HG03039 (cell line): ENCODE results near the gene CC2D1A.
"Not testable (repeated sequence)": the region's sequence is repeated elsewhere in the genome, so short reads cannot be mapped to it uniquely, and the experiment has no call there.

Source experiments
- ATAC-seq: cut with Tn5 transposase; IDR thresholded peaks from one replicate; pipeline ENCODE4 v1.9.1; 2021; ENCODE audit warnings: mild to moderate bottlenecking, moderate library complexity; ENCODE audit not compliant: unreplicated experiment

The CC2D1A gene

DNA sequence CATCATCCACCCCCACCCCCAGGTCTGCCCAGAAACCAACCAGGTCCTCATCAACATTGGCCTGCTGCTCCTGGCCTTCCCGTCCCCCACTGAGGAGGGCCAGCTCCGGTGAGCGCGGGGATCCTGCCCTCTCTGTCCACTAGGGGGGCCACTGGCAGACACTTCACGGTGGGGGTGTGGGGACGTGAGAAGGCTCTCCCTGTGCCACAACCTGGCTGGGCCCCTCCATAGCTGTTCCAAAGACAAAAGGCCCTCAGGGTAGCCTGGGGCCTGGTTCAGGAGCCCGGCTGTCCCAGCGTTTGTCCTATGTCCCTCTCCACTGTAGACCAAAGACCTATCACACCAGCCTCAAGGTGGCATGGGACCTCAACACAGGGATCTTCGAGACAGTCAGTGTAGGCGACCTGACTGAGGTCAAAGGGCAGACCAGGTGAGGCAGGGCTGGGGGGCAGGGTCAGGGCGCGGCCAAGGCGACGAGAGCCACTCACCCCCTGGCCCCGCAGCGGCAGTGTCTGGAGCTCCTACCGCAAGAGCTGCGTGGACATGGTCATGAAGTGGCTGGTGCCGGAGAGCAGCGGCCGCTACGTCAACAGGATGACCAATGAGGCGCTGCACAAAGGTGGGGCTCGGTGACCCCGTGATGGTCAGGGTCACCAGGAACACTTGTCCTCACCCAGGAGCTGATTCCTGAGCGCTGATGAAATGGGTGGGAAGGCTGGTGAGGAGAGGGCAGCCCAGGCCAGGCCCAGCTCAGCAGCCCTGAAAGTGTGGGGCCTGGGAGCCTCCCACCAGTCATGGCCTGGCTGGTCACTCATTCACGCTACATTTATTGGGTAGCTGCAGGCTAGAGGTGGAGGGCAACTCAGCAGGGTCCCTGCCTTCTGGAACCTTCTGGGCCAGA lies 54.2 kb downstream of the CC2D1A start:
- no peak for ATAC-seq

DNA sequence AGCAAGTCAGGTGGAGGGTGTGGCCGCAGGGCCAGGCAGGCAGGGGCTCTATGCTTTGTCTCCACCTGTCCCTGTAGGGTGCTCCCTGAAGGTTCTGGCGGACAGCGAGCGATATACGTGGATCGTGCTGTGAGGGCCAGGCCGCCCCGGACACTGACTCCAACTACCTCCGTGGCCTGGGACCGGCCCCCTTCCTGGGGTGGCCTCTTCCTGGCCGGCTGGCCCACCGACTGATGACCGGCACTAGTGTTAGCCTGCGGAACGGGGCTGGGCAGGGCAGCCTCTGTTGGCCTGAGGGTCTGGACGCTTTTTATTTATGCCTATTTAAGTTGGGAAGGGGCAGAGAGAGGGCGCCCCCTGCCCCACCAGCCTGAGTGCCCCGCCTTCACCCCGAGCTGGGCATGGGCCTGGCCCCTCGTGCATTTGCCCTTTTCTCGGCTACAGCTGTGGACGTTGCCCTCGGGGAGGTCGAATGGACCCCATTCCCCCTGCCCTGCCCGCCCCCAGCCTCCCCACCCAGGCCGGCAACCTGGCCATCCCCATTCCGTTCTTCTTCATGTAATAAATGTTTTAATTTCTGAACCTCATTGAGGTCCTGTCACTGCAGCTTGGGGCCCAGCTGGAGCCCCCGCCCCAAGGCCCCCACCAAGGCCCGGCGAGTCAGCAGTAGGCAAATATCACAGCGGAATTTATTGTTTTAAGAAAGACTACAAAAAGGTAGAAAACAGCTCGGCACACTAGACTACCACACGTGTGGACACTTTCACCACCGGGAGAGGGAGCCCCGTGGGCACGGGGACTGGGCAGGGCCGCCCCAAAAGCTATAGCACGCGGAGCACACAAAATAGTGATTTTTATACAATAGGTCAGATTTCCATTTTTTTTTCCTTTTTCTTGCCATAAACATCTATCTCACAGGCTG lies 55.1 kb downstream of the CC2D1A start:
- ATAC-seq = no peak

DNA sequence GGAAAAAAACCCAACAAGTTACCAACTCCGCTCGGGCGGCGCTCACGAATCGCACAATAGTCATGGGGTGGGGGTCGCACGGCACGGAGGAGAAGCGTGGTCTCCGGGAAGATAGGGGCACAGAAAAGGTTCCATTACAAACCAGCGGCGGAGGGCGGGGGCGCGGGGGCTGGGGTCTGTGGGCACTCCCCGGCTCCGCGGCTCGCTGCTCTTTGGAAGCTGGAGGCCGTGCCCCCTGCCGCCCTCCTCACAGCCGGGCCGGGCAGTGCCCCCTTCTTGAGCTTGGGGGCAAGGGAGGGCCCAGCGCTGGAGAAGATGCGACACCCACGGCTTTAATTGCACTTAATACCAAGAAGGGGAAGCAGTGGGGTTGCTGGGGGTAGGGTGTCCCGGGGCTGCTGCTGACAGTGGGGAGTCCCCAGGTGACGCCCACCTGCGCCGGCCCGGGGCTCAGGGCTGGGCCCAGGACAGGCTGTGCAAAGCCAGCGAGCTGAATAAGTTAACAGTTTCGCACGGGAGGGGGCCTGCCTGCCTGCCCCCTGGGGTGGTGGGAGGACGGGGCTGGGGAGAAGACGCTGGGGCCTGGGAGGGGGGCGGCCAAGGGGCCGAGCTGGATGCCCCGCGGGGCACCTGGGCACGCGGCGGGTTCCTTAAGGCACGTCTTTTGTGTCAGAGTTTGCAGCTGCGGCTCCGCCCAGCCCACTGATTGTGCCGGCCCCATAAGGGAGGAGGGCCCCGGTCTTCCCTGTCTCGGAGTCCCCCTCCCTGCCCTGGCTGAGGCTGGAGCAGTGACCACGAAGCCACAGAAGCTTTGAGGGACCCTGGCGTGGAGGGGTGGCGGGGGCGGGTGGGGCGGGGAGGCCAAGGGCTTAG lies 56.1 kb downstream of the CC2D1A start:
- no peak for ATAC-seq

DNA sequence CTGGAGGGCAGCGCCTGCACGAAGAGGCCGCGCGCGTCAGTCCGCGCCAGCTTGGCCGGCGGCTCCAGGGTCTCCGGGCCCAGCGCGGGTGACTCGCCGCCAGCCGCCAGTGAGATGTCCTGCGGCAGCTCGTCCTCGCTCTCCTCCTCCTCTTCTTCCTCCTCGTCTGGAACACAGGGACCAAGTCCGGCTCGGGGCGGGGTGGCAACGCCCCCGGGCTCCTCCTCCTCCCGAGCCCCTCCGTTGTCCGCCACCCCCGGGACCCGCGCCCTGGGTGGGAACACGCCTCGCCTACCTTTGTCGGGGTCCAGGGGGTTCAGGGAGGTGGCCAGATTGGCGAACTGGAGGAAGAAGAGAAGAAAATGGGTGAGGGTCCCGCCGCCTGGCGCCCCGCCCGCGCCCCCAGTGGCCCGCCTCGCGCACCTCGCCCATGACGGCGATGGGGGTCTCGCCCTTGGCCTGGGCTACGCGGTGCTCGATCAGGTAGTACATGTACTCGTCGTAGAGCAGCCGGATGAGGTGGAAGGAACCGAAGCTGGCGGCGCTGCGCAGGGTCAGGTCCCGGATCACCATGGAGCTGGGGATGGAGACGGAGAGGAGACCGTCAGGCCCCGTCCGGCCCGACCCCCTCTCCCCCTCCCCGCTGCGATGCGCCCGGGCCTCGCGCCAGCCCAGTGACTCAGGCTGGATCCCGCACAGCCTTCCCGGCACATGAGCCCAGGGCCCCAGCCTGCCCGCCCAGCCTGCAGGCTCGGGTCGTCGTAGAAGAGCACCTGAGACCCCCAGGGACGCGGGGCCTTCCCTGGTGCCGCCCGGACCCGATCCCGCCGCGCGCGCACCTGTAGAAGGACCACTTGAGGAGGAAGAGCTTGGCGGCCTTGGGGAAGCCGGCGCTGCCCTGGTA lies 57.0 kb downstream of the CC2D1A start:
- no peak for ATAC-seq

DNA sequence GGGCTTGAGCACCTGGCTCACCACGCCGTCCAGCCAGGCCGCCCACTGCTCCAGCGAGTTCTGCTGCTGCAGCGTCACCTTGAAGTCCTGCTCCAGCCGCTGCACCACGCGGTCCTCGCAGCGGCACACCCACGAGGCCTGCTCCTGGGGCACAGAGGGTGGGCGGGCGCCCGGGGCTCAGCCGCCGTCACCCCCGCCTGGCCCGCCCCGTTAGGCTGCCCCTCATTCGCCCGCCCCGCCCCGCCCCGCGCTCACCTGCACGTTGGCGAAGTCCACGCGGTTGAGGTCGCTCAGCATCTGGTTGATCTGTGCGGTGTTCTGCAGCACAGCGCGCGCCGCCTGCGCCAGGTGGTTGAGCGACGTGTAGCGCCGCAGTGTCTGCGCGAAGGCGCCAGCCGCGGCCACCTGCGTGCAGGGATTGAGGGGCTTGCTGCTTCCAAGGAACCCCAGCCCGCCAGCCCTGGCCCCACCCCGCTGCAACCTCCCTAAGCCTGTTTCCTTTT lies 57.7 kb downstream of the CC2D1A start:
- no peak for ATAC-seq

DNA sequence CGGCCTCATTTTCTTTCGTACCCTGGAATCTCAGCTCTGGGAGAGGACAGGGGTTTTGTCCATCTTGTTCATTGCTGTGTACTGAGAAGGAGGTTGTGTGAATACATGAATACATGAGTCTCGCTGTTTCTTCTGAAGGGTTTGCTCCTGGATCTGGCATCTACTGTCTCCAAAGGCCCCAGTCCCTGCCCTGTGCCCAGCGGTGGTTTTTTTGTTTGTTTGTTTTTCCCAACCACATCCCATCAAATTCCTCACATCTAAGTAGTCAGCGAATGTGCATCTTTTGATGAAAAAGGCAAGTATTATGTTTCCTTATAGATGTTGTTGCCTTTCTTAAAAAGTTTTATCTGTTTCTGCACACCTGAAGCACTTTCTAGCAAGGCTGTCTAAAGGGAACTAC lies 58.8 kb downstream of the CC2D1A start:
- no peak for ATAC-seq

DNA sequence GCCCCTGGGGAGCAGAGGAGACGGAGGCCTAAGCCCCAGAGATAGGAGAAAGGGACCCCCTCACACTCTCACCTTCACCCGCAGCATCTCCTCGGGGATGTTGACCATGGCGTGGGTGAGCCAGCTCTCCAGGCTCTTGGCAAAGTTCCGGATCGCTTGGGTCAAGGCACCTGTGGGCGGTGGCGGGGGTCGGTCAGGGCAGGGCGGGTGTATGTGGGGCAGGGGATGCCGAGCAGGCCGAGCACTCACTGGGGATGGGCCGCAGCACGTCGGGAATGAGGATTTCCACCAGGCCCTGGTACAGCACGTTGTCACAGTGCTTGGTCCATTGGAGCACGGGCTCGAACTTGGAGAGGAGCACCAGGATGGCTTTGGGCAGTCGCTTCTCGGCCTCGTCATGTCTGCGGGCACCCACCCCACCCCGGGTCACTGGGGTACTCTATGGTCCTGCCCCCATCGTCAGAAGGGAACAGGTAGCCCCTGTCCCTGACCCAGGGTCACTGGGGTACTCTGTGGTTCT lies 59.4 kb downstream of the CC2D1A start:
- no peak for ATAC-seq

DNA sequence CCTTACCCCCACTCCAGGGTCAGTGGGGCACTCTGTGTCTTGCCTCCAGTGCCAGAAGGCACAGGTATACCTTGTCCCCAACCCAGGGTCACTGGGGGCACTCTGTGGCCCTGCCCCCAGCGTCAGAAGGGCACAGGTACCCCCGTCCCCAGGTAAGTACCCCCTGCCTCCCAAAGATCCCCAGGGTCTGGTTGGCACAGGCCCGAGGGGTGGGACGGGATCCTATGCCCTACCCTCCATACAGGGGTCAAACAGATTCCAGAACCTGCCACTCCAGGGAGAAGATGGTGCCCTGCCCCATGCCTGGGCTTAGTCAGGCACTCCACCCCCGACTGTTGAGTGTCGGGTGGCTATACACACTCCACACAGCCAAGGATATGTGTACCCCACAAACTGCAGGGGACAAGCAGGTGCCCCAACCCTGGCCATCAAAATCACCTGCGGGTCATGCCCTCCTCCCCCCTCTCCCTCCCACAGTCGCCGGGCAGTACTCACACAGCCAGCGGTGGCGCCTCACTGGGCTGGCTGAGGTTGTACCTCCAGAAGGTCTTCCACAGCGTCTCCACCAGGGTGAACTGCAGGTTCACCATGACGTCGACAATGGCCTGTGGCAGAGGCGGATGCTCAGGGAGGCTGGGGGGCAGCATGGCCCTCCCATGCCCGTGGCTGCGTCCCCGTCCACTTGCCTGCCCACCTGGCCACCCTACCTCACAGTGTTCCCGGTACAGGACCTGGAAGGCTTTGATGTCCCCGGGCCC lies 60.1 kb downstream of the CC2D1A start:
- no peak for ATAC-seq

DNA sequence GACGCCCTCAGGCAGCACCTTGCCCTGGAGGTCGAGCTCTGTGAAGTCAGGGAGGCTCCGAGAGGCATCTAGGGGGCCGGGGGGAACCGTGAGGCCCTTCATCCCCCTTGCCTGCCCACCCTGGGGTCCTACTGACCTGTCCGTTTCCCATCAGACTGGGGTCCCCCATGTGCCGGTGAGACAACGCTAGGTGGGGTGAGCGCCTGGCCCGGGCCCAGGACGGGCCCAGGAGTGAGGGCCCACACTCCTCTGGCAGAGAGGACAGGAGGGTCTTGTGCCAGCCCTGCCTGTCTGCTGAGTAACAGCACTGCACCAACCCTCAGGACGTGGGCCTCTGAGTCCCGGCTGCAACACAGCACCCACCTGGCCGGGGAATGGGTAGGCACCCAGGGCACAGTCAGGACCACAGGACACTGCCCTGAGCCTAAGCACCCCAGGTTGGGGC lies 60.7 kb downstream of the CC2D1A start:
- no peak for ATAC-seq

DNA sequence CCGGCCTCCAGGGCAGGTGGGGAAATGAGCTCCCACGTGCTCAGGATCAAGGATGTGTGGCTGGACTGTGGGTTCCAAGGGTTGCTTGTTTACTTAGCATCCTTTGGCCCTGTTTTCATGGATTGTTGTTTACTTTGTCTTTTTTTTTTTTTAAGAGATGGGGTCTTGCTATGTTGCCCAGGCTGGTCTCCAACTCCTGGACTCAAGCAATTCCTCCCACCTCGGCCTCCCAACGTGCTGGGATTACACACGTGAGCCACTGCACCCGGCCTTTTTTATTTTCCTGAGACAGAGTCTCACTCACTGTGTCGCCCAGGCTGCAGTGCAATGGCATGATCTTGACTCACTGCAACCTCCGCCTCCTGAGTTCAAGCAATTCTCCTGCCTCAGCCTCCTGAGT lies 61.2 kb downstream of the CC2D1A start:
- ATAC-seq = not testable (repeated sequence)

DNA sequence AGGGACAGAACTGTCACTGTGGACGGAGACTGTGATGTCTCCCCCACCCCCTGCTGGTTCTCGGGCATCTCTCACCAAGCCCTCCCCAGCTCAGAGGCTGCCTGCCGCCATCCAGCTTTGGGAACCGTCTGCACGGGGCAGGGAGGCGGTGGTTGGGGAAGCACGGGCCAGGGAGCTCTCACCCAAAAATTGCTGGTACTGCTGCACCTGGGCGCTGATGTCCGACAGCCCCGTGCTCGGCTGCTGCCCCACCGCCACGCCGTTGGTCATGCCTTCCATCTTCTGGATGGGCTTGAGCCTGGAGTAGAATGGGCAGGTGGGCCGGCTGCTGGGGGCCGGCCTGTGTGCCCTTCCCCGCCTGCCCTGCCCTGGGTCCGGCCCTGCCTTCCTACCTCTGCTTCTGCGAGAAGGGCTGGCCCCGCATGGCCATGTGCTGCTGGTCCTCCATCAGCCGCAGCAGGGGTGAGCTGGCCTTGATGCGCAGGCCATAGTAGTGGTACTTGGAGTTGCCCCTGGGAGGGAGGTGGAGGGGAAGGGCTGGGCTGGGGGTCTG lies 62.5 kb downstream of the CC2D1A start:
- no peak for ATAC-seq

DNA sequence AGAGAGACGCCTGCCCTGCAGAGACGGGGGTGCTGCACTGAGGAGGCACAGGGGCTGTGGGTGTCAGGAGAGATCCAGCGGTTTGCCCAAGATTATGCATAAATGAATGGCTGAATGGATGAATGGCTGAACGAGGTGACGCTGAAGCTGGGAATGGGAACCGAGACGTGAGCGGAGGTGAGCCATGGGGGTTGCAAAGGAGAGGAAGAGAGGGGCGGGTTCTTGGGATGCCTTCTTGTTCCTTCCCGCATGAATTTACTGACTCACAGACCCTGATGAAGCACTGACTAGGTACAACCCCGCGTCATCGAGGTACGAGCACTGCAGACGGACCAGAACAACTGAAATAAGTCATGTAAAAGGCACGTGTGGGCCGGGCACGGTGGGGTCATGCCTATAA lies 63.0 kb downstream of the CC2D1A start:
- no peak for ATAC-seq

DNA sequence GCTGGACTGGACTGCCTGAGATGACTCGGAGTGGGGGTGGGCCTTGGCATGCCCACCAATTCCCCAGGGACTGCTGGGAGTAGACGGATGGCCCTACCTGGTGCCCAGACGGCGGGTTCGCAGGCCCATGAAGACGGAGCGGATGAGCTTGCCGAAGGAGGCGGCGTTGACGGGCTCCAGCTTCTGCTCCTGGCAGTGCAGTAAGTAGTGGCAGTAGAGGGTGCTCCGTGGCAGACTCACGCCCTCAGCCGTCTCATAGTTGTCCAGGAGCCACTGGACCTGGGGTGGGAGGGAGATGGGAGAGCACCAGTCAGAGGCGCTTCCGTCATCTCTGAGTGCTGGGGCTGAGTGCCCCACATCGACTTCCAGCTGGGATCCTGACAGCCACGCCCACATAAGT lies 63.9 kb downstream of the CC2D1A start:
- ATAC-seq = no peak

DNA sequence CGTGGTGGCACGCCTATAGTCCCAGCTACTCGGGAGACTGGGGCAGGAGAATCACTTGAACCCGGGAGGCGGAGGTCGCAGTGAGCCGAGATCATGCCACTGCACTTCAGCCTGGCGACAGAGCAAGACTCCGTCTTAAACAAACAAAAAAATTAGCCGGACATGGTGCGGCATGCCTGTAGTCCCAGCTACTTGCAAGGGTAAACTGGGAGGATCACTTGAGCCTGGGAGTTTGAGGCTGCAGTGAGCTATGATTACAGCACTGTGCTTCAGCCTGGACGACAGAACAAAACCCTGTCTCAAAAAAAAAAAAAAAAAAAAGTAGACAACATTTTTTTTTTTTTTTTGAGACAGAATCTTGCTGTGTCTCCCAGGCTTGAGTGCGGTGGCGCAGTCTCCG lies 65.9 kb downstream of the CC2D1A start:
- ATAC-seq = not testable (repeated sequence)

DNA sequence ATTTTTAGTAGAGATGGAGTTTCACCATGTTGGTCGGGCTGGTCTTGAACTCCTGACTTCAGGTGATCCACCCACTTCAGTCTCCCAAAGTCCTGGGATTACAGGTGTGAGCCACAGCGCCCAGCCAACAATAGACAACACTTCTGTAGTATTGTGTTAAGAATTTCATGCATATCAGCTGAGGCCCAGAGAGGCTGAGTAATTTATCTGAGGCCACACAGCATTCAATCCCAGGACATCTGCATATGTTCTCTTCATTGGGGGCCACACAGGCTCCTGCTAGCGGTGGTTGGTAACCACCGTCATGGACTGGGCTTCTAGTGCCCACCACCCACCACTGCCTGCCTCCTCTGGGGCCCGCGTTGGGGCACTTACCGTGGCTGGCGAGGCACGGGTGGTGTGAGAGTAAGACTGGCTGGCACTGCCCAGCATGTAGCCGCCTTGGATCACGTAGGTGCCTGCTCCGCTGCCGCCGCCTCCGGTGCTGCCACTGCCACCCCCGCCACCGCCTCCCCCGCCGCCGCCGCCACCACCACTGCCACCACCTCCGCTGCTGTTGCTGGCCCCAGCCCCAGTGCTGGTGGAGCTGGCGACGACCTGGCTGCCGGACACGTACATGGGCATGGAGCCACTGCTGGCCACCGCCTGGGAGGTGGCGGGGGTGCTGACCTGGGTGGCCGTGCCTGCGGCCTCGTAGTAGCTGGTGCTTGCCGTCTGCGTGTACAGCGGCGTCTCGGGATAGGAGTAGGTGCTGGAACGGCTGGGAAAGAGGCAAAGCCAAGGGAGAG lies 66.6 kb downstream of the CC2D1A start:
- no peak for ATAC-seq

DNA sequence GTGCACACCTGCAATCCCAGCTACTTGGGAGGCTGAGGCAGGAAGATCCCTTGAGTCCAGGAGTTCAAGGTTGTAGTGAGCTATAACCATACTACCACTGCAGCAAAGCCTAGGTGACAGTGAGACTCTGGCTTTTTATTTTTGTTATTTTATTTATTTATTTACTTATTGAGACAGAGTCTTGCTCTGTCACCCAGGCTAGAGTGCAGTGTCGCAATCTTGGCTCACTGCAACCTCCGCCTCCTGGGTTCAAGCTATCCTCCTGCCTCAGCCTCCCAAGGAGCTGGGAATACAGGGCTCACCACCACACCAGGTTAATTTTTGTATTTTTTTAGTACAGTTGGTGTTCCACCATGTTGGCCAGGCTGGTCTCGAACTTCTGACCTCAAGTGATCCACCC lies 67.5 kb downstream of the CC2D1A start:
- ATAC-seq = not testable (repeated sequence)

DNA sequence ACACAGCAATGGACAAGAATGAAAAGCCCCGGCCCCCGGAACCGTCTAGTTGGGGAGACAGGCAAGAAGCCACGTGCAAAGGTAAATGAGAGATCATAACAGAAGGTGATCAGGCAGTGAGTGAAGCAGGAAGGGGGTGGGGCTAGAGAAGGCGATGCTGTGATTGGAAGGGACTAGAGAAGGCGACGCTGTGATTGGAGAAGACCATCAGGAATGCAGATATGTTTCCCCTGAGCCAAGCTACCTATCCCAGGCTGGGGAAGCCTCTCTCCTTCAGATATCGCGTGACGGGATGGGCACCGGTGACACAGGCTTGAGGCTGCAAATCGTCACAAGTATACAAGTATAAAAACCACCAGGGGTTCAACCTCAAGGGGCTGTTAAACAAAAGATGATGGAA lies 68.1 kb downstream of the CC2D1A start:
- no peak for ATAC-seq

DNA sequence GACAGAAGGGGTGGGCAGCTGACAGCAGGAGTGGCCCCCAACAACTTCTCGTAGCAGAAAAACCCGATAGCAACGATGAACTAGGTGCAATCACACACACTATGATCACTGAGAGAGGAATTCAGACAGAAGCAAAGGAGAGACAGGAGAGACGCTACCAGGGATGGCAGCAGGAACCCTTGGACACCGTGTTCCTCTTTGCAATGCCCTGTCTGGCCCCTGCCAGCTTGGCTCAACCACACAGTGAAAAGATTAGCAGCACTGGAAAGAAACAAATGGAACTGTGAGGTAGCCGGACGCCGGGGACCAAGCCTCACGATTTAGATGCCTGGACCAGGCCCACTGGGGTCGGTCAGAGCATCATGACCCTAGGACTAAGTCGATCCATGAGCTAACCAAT lies 69.9 kb downstream of the CC2D1A start:
- no peak for ATAC-seq
